Endothelial cell of umbilical vein (primary cell): Measurements from ENCODE around the gene GALNT9. TPM values are rescaled to one million over a fixed set of nuclear protein-coding genes. Genes with fewer than 3 reads are reported as not detected.

Source experiments
- BruUV-seq: library from RNA; stranded (reverse); fragments of 400-500 nt; replicated peaks from 2 replicates; lab custom pipeline; 2021; lab: Mats Ljungman, UMichigan
- CTCF ChIA-PET: fragments of 300-600, 350-600 bp; sonication (Branson Sonifier 250); formaldehyde crosslinking; loops from one replicate; lab custom pipeline; 2021; ENCODE audit warnings: antibody characterized with exemption, inconsistent platforms; lab: Charles Lee
- POLR2A ChIA-PET: fragments of 300-600, 350-600 bp; sonication (Branson Sonifier 250); formaldehyde crosslinking; loops from one replicate; lab custom pipeline; 2021; ENCODE audit warnings: antibody characterized with exemption, inconsistent platforms; lab: Charles Lee
- DNase-seq: peaks from one replicate; pipeline ENCODE4 v3.0.0-alpha.2; 2011; ENCODE audit warnings: low read depth, low spot score
- FAIRE-seq: peaks from 2 replicates; lab custom pipeline; 2011; peaks lifted over from hg19 to GRCh38; lab: Jason Lieb, UNC
- H2AFZ ChIP-seq: 2 replicates; pipeline ENCODE4 v1.6.0; 2012; ENCODE audit warnings: low read depth, low read length, control low read depth, inconsistent platforms
- H3K27ac ChIP-seq: 2 replicates; pipeline ENCODE4 v1.5.1; 2011; ENCODE audit warnings: low read depth, mild to moderate bottlenecking, control low read depth, low read length, moderate library complexity; ENCODE audit not compliant: insufficient read depth
- H3K27me3 ChIP-seq, 2 experiments: 2 replicates each; pipeline versions ENCODE4 v1.6.0 to v1.6.1; 2011; ENCODE audit warnings: low read length in 2 of 2, mixed read lengths in 1 of 2; ENCODE audit not compliant: control insufficient read depth in 2 of 2, insufficient read depth in 2 of 2
- H3K36me3 ChIP-seq, 2 experiments: 2 replicates in 1 of 2; 3 replicates in 1 of 2; pipeline ENCODE4 v1.5.1; 2011; ENCODE audit warnings: low read length in 2 of 2, mild to moderate bottlenecking in 1 of 2, moderate library complexity in 1 of 2; ENCODE audit not compliant: control insufficient read depth in 2 of 2, insufficient read depth in 2 of 2; ENCODE audit errors: extremely low read depth in 1 of 2
- H3K4me1 ChIP-seq: 3 replicates; pipeline ENCODE4 v1.5.1; 2011; ENCODE audit warnings: mild to moderate bottlenecking, low read length; ENCODE audit not compliant: control insufficient read depth, insufficient read depth; ENCODE audit errors: extremely low read depth
- H3K4me2 ChIP-seq: 2 replicates; pipeline ENCODE4 v1.6.1; 2011; ENCODE audit warnings: low read length, control low read depth, mixed read lengths; ENCODE audit not compliant: insufficient read depth
- H3K4me3 ChIP-seq, 3 experiments: fragments of 200-600 bp in 1 of 3; sonication (generic), shearing (Covaris generic) in 1 of 3; replicated peaks in 1 of 3; 2 replicates each; pipeline ENCODE4 v1.5.1; 2011 to 2016; ENCODE audit warnings: control low read depth in 3 of 3, low read length in 3 of 3, mild to moderate bottlenecking in 2 of 3, inconsistent platforms in 1 of 3, low read depth in 1 of 3, moderate library complexity in 1 of 3; ENCODE audit not compliant: insufficient read depth in 1 of 3
- H3K79me2 ChIP-seq: 2 replicates; pipeline ENCODE4 v1.6.0; 2012; ENCODE audit warnings: low read length, inconsistent platforms; ENCODE audit not compliant: control insufficient read depth, insufficient read depth
- H3K9ac ChIP-seq: replicated peaks from 2 replicates; pipeline ENCODE3; 2011; ENCODE audit warnings: low read length, control low read depth; ENCODE audit not compliant: insufficient read depth; ENCODE audit errors: extremely low read depth
- H3K9me1 ChIP-seq: replicated peaks from 3 replicates; pipeline ENCODE4 v1.6.0; 2011; ENCODE audit warnings: mild to moderate bottlenecking, low read length; ENCODE audit not compliant: control insufficient read depth, insufficient read depth; ENCODE audit errors: extremely low read depth
- H3K9me3 ChIP-seq: replicated peaks from 2 replicates; pipeline ENCODE4 v1.5.1; 2012; ENCODE audit warnings: low read length, inconsistent platforms; ENCODE audit not compliant: control insufficient read depth, insufficient read depth
- H4K20me1 ChIP-seq: replicated peaks from 2 replicates; pipeline ENCODE3; 2011; ENCODE audit warnings: mild to moderate bottlenecking, low read length; ENCODE audit not compliant: control insufficient read depth, insufficient read depth; ENCODE audit errors: extremely low read depth
- CTCF ChIP-seq, 2 donors: IDR thresholded peaks; 1 replicate in 1 of 2; 2 replicates in 1 of 2; pipeline ENCODE4 v1.5.1; 2011; ENCODE audit warnings: low read length in 2 of 2, mild to moderate bottlenecking in 2 of 2, moderate library complexity in 2 of 2, control low read depth in 1 of 2, inconsistent platforms in 1 of 2, low read depth in 1 of 2; ENCODE audit not compliant: insufficient read depth in 1 of 2; ENCODE audit errors: extremely low read depth in 1 of 2
- EZH2 ChIP-seq: IDR thresholded peaks from 2 replicates; pipeline ENCODE4 v1.6.1; 2012; ENCODE audit warnings: borderline replicate concordance, low read depth, mild to moderate bottlenecking, moderate library complexity, low read length, inconsistent platforms; ENCODE audit not compliant: severe bottlenecking
- FOS ChIP-seq: IDR thresholded peaks from 2 replicates; pipeline ENCODE4 v1.6.1; 2011; ENCODE audit warnings: mild to moderate bottlenecking, low read length, moderate library complexity, borderline replicate concordance; ENCODE audit not compliant: insufficient read depth
- GATA2 ChIP-seq: IDR thresholded peaks from 2 replicates; pipeline ENCODE4 v1.7.0; 2011; ENCODE audit warnings: low read depth, mild to moderate bottlenecking, moderate library complexity, mixed read lengths, low read length; ENCODE audit not compliant: insufficient read length, insufficient read depth
- JUN ChIP-seq: IDR thresholded peaks from 2 replicates; pipeline ENCODE4 v1.6.1; 2011; ENCODE audit warnings: borderline replicate concordance, low read depth; ENCODE audit not compliant: insufficient read length, insufficient read depth
- MYC ChIP-seq: IDR thresholded peaks from one replicate; pipeline ENCODE4 v1.6.1; 2011; ENCODE audit warnings: mild to moderate bottlenecking, low read depth, low read length
- POLR2A ChIP-seq: IDR thresholded peaks from 2 replicates; pipeline ENCODE4 v1.6.1; 2012; ENCODE audit warnings: low read depth, mild to moderate bottlenecking, control low read depth, low read length
- POLR2AphosphoS5 ChIP-seq: IDR thresholded peaks from 2 replicates; pipeline ENCODE4 v1.6.1; 2012; ENCODE audit warnings: low read depth, mild to moderate bottlenecking, control low read depth, low read length, moderate library complexity; ENCODE audit not compliant: insufficient read depth
- dilution Hi-C: fragments of 300-500 bp; cut with MboI; formaldehyde crosslinking; loops from one replicate; pipeline ENCODE4 v1.15.0; 2019; ENCODE audit warnings: low sequenced_read_pairs; ENCODE audit not compliant: extremely low pct_ligation_motif_present
- intact Hi-C: fragments of 100-400 bp; cut with micrococcal nuclease; formaldehyde crosslinking; loops from one replicate; pipeline ENCODE4 v1.10.0; 2022
- polyA plus RNA-seq, 4 experiments: library from polyadenylated mRNA; depleted of rRNA in 3 of 4; stranded (reverse) in 3 of 4; unstranded in 1 of 4; fragments of >200 nt; gene quantifications; 2 replicates each; pipeline versions ENCODE4 v1.2.1 to v1.2.3, GENCODE V29; 2011 to 2012; ENCODE audit warnings: missing spikeins in 1 of 4
- total RNA-seq: library from RNA; stranded (reverse); gene quantifications from 2 replicates; pipeline ENCODE4 v1.2.3, GENCODE V29; 2021
- TF ChIP-seq, protein P1 (sequence below): IDR thresholded peaks from 2 replicates; pipeline ENCODE4 v1.6.1; 2011; ENCODE audit not compliant: insufficient read depth, insufficient read length

The GALNT9 gene
- total and polyA plus RNA-seq, 2 donors (not counting 3 experiments of a cell fraction or from before 2014, with no cell fraction given), result 0.14 to 0.73 TPM

DNA sequence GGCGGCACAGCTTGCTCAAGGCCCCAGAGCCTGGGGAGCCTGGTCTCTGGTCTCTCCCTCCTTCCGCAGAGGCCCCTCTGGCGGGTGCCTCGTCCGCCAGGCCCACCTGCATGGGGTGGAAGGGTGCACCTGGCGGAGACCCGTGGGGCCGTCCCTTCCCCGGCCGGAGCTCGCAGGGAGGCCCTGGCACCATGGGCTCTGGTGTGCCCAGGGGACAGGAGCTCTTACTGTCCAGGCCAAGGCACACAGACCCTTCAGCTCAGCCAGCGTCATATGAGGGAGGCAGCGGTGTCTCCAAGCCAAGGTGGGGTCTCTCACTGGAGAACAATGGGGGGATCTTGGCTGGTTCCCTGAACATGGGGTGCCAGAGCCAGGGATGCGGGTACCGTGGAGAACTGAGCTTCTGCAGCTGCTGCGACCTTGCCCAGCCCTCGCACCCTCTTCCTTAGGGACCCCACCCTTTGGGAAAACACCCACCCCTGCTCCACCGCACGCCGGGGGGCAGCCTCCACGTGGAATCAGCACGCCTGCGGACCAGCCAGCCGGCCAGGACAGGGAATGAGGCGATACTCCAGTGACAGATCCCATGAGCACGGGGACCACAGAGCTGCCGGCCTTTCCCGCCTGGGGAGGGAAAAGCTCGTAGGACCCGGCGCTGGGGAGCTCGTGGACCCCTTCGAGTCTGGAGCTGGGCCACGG lies 25.7 kb upstream of the GALNT9 start:
- no peaks in the 10 kb centered on the region for H3K9me1 ChIP-seq
- H3K27me3 ChIP-seq, result no peaks in the 10 kb centered on the region
- intact Hi-C loops, result no loop called here
- H4K20me1 ChIP-seq, result no peaks in the 10 kb centered on the region
- H3K4me1 ChIP-seq, result no peaks in the 10 kb centered on the region
- ChIA-PET CTCF (no interaction called here), POLR2A (no interaction called here)
- no peaks in the 10 kb centered on the region for H3K36me3 ChIP-seq
- dilution Hi-C loops, result no loop called here
- no peak for TF ChIP-seq JUN
- TF ChIP-seq, protein P1, sequence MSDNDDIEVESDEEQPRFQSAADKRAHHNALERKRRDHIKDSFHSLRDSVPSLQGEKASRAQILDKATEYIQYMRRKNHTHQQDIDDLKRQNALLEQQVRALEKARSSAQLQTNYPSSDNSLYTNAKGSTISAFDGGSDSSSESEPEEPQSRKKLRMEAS, result no peak
- TF ChIP-seq CTCF (IDR thresholded peaks at IDR 0.05; ENCODE audit: extremely low read depth in 1 of 2, insufficient read depth in 1 of 2, low read depth in 1 of 2, low read length in 2 of 2), result no peak
- no peak for TF ChIP-seq FOS
- TF ChIP-seq EZH2, result no peak
- TF ChIP-seq POLR2A, result no peak
- no peak for TF ChIP-seq MYC
- TF ChIP-seq GATA2, result no peak
- no peak for TF ChIP-seq POLR2AphosphoS5
- no peak overlapping the region for H3K4me3 ChIP-seq
- no peaks in the 10 kb centered on the region for H3K9me3 ChIP-seq
- H3K79me2 ChIP-seq, result no peaks in the 10 kb centered on the region
- DNase-seq (no peak), FAIRE-seq (no peak)
- no peak overlapping the region for H2AFZ ChIP-seq
- no peak overlapping the region for H3K9ac ChIP-seq
- H3K27ac ChIP-seq, result no peak overlapping the region
- no peak overlapping the region for H3K4me2 ChIP-seq
- BruUV-seq, result no TSS peak
